LNCaP clone FGC (cell line): Measurements from ENCODE around the gene KRT35.

ENCODE experiments used
- DNase-seq: peaks from one replicate; pipeline ENCODE4 v3.0.0-alpha.2; 2011; ENCODE audit warnings: low read depth
- H3K4me3 ChIP-seq: 2 replicates; pipeline ENCODE4 v1.5.1; 2011; ENCODE audit warnings: mild to moderate bottlenecking, low read depth, low read length, control low read depth
- TF ChIP-seq, protein P1 (sequence below): IDR thresholded peaks from 2 replicates; pipeline ENCODE4 v1.5.1; 2012; ENCODE audit warnings: mild to moderate bottlenecking; ENCODE audit not compliant: control insufficient read depth, insufficient read depth; ENCODE audit errors: extremely low read depth

Gene KRT35

GRCh38 chr17:41480136-41480535 lies 815 bp downstream of the KRT35 start:
- no peak for DNase-seq
- TF ChIP-seq, protein P1, sequence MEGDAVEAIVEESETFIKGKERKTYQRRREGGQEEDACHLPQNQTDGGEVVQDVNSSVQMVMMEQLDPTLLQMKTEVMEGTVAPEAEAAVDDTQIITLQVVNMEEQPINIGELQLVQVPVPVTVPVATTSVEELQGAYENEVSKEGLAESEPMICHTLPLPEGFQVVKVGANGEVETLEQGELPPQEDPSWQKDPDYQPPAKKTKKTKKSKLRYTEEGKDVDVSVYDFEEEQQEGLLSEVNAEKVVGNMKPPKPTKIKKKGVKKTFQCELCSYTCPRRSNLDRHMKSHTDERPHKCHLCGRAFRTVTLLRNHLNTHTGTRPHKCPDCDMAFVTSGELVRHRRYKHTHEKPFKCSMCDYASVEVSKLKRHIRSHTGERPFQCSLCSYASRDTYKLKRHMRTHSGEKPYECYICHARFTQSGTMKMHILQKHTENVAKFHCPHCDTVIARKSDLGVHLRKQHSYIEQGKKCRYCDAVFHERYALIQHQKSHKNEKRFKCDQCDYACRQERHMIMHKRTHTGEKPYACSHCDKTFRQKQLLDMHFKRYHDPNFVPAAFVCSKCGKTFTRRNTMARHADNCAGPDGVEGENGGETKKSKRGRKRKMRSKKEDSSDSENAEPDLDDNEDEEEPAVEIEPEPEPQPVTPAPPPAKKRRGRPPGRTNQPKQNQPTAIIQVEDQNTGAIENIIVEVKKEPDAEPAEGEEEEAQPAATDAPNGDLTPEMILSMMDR = no peak
- H3K4me3 ChIP-seq = no peak overlapping the region

DNA sequence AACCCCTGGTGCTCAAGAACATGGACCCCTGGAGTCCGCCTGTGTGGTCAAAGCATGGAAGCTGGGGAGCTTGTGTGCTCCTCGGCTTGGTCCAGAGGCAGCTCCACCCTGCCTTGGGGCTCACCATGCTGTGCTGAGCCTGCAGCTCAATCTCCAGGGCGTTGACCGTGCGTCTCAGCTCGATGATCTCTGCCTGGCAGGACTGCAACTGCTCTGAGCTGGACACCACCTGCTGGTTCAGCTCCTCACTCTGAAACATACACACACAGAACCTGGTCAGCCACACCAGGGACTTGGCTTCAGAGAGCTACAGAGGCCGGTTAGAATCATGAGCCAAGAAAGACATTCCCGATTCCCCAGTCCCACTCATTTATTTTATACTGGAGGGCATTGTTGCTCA lies 2.7 kb downstream of the KRT35 start:
- no peak for DNase-seq
- H3K4me3 ChIP-seq = no peak overlapping the region
- TF ChIP-seq, protein P1 = no peak

DNA sequence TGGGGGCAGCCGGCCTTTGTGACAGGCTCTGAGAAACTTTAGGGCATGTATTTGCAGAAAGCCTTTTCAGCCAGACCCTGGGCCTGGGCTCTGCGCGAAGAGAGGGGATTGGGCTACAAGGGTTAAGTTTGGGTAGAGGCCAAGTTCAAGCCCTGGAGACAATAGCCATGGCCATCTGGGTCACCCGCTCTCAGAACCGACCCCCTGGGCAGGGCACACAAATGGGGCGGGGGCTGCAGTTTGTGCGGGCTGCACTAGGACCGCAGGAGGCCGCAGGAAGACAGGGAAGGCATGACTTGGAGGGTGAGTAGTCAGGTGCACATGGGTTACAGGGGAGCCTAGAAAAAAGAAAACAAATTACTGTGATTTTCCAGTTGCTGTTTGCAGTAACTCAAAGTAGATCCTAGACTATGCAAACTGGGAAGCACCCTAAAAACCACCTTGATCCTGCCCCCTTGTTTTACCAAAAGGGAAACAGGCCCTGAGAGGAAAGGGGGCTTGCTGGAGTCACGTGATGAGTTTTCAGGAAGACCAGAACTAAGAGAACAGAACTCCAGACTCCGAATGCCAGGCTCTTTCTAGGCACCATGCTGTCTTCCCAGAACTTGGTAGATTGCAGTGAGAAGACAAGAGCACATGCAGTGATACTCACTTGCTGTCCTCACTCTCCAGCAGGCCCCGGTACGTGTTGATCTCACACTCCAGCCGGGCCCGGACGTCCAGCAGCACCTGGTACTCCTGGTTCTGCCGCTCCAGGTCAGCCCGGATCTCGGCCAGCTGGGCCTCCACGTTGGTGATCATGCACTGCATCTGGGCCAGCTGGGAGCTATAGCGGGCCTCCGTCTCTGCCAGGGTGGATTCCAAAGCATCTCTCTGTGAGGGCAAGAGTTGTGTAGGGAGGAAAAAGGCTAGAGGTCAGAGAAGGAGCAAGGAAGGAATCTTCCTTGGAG lies 3.8 kb downstream of the KRT35 start:
- DNase-seq = no peak
- H3K4me3 ChIP-seq = no peak overlapping the region
- TF ChIP-seq, protein P1 = no peak

GRCh38 chr17:41475421-41475820 lies 5.5 kb downstream of the KRT35 start:
- TF ChIP-seq, protein P1 = no peak
- DNase-seq = no peak

GRCh38 chr17:41474863-41475262 lies 6.1 kb downstream of the KRT35 start:
- TF ChIP-seq, protein P1 = no peak
- no peak overlapping the region for H3K4me3 ChIP-seq

More at GRCh38 chr17:41475421-41475820, 5.5 kb downstream of the KRT35 start:
- H3K4me3 ChIP-seq = no peak overlapping the region

GRCh38 chr17:41468346-41468745 lies 12.6 kb downstream of the KRT35 start:
- TF ChIP-seq, protein P1 = no peak
- no peak for DNase-seq
- H3K4me3 ChIP-seq = no peak overlapping the region

More at GRCh38 chr17:41474863-41475262, 6.1 kb downstream of the KRT35 start:
- DNase-seq = no peak
